Suprapubic skin (tissue), 4 donors: ENCODE results near the gene FAM200B. TPM values are rescaled to one million over a fixed set of nuclear protein-coding genes. Genes with fewer than 3 reads are reported as not detected.

Experiments used
- DNase-seq, 2 donors: peaks; one replicate each; pipeline ENCODE4 v3.0.0-alpha.2; 2019; ENCODE audit warnings: low spot score in 2 of 2
- H3K27ac ChIP-seq: fragments of 200-600 bp; sonication (generic); one replicate; pipeline ENCODE4 v1.5.1; 2019
- H3K27me3 ChIP-seq: fragments of 200-600 bp; sonication (generic); one replicate; pipeline ENCODE4 v1.5.1; 2019
- H3K36me3 ChIP-seq: fragments of 200-600 bp; sonication (generic); one replicate; pipeline ENCODE4 v1.5.1; 2019
- H3K4me1 ChIP-seq: fragments of 200-600 bp; sonication (generic); one replicate; pipeline ENCODE4 v1.5.1; 2019
- H3K4me3 ChIP-seq: fragments of 200-600 bp; sonication (generic); one replicate; pipeline ENCODE4 v1.5.1; 2019; ENCODE audit warnings: mild to moderate bottlenecking
- H3K9me3 ChIP-seq: fragments of 200-600 bp; sonication (generic); one replicate; pipeline ENCODE4 v1.5.1; 2019
- EP300 ChIP-seq: sonication (generic); formaldehyde crosslinking; IDR thresholded peaks from one replicate; pipeline ENCODE4 v1.6.1; 2017; ENCODE audit warnings: antibody characterized with exemption
- POLR2A ChIP-seq, 2 donors: fragments of 450-650 bp; IDR thresholded peaks; one replicate each; pipeline ENCODE4 v1.6.1; 2017; ENCODE audit warnings: antibody characterized with exemption in 2 of 2, mild to moderate bottlenecking in 2 of 2, moderate library complexity in 2 of 2
- POLR2AphosphoS5 ChIP-seq, 3 donors: sonication (generic); formaldehyde crosslinking; IDR thresholded peaks; one replicate each; pipeline ENCODE4 v1.6.1; 2017; ENCODE audit warnings: antibody characterized with exemption in 3 of 3
- WGBS: methylation state at CpG from one replicate; pipeline ENCODE4 v1.1.5; 2018; 5-methylcytosine and 5-hydroxymethylcytosine counted together
- total RNA-seq, 4 donors: library from RNA; depleted of rRNA; stranded (reverse); fragments of >200 nt; gene quantifications; one replicate each; pipeline ENCODE4 v1.1.0, GENCODE V29; 2016
- TF ChIP-seq, protein P1 (sequence below), 2 donors: fragments of 200-600 bp in 1 of 2; fragments of 450-650 bp in 1 of 2; sonication (generic) in 1 of 2; IDR thresholded peaks; one replicate each; pipeline ENCODE4 v1.5.1; 2016 to 2019; ENCODE audit warnings: antibody characterized with exemption in 2 of 2, mild to moderate bottlenecking in 1 of 2, moderate library complexity in 1 of 2

Gene FAM200B
- total RNA-seq, 4 donors from 2014 or later: 18.6 to 39.0 (median 27.5) TPM

DNA sequence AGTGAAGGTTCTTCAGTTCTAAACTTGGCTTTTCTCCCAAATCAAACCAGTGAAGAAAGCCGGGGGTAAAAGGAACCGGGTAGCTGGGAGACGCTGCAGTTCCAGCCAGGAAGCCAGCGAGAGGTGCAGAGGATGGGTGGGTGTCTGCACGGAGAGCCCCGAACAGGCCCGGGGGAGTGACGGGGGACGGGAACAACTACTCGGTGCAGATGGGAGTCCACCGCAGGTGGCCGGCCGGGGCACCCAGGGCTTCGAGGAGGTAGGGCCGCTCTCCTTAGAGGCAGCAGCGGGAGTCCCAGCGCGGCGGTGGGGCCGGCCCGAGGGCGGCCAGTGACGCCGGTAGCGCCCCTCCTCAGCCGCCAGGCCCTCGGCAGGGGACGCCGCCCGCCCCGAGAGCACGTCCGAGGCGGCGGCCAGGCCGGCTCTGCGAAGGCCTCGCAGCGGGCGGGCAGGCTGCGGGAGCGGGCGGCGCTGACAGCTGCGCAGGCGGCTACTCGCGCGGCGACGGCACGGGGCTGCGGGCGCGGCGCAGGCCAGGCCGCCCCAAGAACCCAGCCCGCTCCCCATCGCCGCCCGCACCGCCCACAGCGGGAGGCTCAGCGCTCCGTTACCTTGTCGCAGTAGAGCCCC is 26.9 kb upstream of the FAM200B start:
- TF ChIP-seq POLR2A (IDR thresholded peaks at IDR 0.05): no peak
- peak in 1 of 3 donors; percentile 46 for TF ChIP-seq POLR2AphosphoS5 (IDR thresholded peaks at IDR 0.05)
- peaks cover 52% of the 10 kb centered on the region for H3K4me1 ChIP-seq
- under 1% methylated on average over 38 of the region's 66 CpGs for WGBS

DNA sequence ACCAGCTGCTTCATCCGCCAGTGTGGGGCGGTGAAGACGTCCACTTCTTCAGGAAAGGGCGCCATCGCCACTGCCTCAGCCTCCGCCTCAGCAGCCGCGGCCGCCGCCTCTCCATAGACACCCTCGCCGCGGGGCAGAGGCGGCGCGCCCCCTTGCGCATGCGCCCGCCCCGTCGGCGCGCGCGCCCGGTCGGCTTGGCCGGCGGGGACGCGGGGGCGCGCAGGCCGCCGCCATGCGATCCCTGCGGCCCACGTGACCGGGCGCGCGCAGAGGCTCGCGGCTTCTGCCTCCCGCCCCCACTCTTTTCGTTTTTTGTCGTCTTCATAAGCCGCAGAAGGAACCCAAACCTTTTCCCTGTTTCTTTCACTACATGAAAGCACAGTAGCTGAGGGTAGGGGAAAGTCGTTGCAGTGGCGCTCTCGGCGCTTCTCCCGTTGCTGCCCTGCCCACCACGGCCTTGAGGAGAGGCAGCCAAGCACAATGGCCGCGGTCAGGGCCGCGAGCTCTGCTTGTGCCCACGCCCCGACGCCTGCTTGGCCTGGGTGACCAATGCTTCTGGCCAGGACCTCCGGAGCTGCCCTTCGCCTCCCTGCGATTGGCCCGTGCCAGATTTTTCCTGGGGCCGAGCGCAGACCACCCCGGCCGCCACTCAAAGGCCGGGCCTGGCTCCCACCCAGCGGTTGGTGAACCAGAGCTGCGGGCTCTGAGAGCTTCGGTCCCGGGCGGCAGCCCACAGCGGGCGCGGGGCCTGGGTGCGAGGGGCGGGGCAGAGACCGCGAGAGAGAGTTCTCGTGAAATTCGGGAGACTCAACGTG is 26.2 kb upstream of the FAM200B start, which contains the start of gene FBXL5:
TSS of gene FBXL5 (minus strand) at position 135 of the 815 bp plus-strand sequence. CDS start at position 65, 70 bp downstream.
- Histone ChIP-seq H3K27me3 (no peaks in the 10 kb centered on the region), H3K9me3 (no peaks in the 10 kb centered on the region), H3K4me3 (peak within 1 kb of the TSS; percentile 94), H3K36me3 (no peaks in the 10 kb centered on the region), H3K4me1 (peaks cover 48% of the 10 kb centered on the region), H3K27ac (peak within 1 kb of the TSS; percentile 96)
- TF ChIP-seq POLR2A (IDR thresholded peaks at IDR 0.05) (peak; percentile 69 to 87), POLR2AphosphoS5 (IDR thresholded peaks at IDR 0.05) (peak; percentile 53 to 83 (median 54))
- TF ChIP-seq, protein P1, sequence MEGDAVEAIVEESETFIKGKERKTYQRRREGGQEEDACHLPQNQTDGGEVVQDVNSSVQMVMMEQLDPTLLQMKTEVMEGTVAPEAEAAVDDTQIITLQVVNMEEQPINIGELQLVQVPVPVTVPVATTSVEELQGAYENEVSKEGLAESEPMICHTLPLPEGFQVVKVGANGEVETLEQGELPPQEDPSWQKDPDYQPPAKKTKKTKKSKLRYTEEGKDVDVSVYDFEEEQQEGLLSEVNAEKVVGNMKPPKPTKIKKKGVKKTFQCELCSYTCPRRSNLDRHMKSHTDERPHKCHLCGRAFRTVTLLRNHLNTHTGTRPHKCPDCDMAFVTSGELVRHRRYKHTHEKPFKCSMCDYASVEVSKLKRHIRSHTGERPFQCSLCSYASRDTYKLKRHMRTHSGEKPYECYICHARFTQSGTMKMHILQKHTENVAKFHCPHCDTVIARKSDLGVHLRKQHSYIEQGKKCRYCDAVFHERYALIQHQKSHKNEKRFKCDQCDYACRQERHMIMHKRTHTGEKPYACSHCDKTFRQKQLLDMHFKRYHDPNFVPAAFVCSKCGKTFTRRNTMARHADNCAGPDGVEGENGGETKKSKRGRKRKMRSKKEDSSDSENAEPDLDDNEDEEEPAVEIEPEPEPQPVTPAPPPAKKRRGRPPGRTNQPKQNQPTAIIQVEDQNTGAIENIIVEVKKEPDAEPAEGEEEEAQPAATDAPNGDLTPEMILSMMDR (IDR thresholded peaks at IDR 0.05): no peak
- 8% methylated on average over 56 of the region's 85 CpGs for WGBS
- peak; percentile 81 to 86 for DNase-seq

More for the DNA sequence above, 26.9 kb upstream of the FAM200B start:
- peak; percentile 80 to 81 for DNase-seq
- Histone ChIP-seq H3K36me3 (no peaks in the 10 kb centered on the region), H3K27me3 (no peaks in the 10 kb centered on the region), H3K27ac (peak overlapping the region; percentile 96), H3K9me3 (no peaks in the 10 kb centered on the region), H3K4me3 (peak overlapping the region; percentile 94)

DNA sequence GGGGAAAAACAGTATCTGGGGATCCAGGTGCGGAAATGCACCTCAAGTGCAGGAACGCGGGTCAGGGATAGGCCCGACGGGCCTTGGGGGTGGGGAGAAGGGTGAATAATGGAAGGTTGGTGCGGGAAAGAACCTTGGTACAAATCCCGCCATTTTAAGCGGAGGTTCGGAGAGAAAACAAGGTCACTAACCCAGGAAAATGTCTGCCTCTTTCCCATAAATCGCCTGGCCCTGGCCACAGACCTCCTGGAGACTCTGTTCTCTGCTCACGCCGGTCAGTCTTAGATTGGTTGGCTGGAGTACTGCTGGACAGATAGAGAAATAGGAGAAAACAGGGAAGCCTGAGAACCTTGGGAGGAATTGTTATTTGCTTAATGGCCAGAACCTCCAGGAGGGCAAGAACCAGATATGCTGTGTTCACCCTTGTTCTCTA is 25.6 kb upstream of the FAM200B start:
- TF ChIP-seq, protein P1 (IDR thresholded peaks at IDR 0.05): no peak
- no peak for TF ChIP-seq EP300
- TF ChIP-seq POLR2A (IDR thresholded peaks at IDR 0.05): no peak
- no peak for TF ChIP-seq POLR2AphosphoS5 (IDR thresholded peaks at IDR 0.05)
- DNase-seq: no peak
- no peaks in the 10 kb centered on the region for H3K36me3 ChIP-seq
- peak overlapping the region; percentile 94 for H3K4me3 ChIP-seq
- WGBS: 48% methylated on average over 12 of the region's 12 CpGs
- H3K9me3 ChIP-seq: no peaks in the 10 kb centered on the region
- peak overlapping the region; percentile 96 for H3K27ac ChIP-seq
- peaks cover 43% of the 10 kb centered on the region for H3K4me1 ChIP-seq
- no peaks in the 10 kb centered on the region for H3K27me3 ChIP-seq

DNA sequence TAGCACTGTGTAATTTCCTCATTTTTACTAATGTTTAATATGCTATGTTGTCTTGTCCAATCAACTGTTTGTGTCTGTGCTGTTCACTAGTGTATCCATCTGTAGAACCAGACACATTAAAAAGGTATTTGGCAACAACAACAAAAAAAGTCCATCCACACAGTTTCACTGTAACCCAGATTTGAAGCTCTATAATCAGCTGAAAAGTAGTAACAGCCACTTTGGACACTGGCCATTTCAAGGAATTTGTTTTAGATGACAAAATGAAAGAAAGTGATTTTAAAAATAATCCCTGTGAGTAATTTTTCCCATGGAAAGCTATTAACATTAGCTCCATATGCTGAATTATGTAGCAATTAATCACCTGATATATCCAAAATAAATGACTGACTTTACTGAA is 24.3 kb upstream of the FAM200B start:
- no peaks in the 10 kb centered on the region for H3K9me3 ChIP-seq
- H3K27me3 ChIP-seq: no peaks in the 10 kb centered on the region
- no peak for DNase-seq
- no peak overlapping the region for H3K27ac ChIP-seq
- H3K4me3 ChIP-seq: no peak overlapping the region
- H3K36me3 ChIP-seq: no peaks in the 10 kb centered on the region
- peaks cover 30% of the 10 kb centered on the region for H3K4me1 ChIP-seq
- no peak for TF ChIP-seq EP300
- TF ChIP-seq, protein P1 (IDR thresholded peaks at IDR 0.05): no peak
- no peak for TF ChIP-seq POLR2A (IDR thresholded peaks at IDR 0.05)
- TF ChIP-seq POLR2AphosphoS5 (IDR thresholded peaks at IDR 0.05): no peak

DNA sequence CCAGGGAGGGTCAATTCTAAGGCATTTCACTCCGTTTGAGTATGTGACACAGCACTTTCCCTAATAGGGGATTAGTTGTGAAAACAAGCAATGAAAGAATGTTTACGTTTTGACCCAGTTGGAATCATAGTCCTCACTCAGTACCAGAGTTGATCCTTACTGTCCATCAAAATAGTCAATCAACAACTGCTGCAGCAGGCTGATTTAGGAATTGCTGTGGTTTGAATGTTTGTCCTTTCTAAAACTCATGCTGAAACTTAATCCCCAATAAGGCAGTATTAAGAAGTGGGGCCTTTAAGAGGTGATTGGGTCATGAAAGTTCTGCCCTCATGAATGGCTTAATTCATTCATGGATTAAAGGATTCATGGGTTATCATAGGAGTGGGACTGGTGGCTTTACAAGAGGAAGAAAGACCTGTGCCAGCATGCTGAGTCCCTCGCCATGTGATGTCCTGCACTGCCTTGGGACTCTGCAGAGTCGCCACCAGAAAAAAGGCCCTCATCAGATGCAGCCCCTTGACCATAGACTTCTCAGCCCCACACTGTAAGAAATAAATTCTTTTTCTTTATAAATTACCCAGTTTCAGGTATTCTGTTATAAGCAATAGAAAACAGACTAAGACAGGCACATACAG is 23.4 kb upstream of the FAM200B start:
- Histone ChIP-seq H3K27me3 (no peaks in the 10 kb centered on the region), H3K9me3 (no peaks in the 10 kb centered on the region), H3K27ac (no peak overlapping the region), H3K4me1 (peaks cover 21% of the 10 kb centered on the region), H3K36me3 (no peaks in the 10 kb centered on the region), H3K4me3 (no peak overlapping the region)
- no peak for DNase-seq
- TF ChIP-seq EP300 (no peak), POLR2A (IDR thresholded peaks at IDR 0.05) (no peak)
- TF ChIP-seq, protein P1 (IDR thresholded peaks at IDR 0.05): no peak
- 88% methylated on average over 4 of the region's 4 CpGs for WGBS
